HL-60 (cell line): ENCODE results near the gene GRIP2.

Experiments used
- CTCF ChIP-seq: IDR thresholded peaks from one replicate; pipeline ENCODE4 v1.5.1; 2011; ENCODE audit warnings: low read length, control low read depth, inconsistent platforms; ENCODE audit not compliant: insufficient read depth
- POLR2AphosphoS5 ChIP-seq: IDR thresholded peaks from 2 replicates; pipeline ENCODE4 v1.6.1; 2012; ENCODE audit warnings: low read depth
- REST ChIP-seq: IDR thresholded peaks from 2 replicates; pipeline ENCODE4 v1.6.1; 2012; ENCODE audit warnings: low read depth; ENCODE audit not compliant: insufficient replicate concordance

GRCh38 chr3:14471016-14471415 is 69.1 kb downstream of the GRIP2 start:
- TF ChIP-seq POLR2AphosphoS5 (no peak), CTCF (no peak), REST (no peak)
